Lower leg skin (tissue), 3 donors: ENCODE data around the gene DRAXIN.

ENCODE experiments used
- CTCF ChIP-seq, 3 donors: fragments of 450-650 bp; IDR thresholded peaks; one replicate each; pipeline ENCODE4 v1.5.1; 2016; ENCODE audit warnings: antibody characterized with exemption in 3 of 3, mild to moderate bottlenecking in 3 of 3, moderate library complexity in 2 of 3
- POLR2A ChIP-seq, 2 donors: fragments of 450-650 bp; IDR thresholded peaks; one replicate each; pipeline ENCODE4 v1.6.1; 2016 to 2017; ENCODE audit warnings: antibody characterized with exemption in 2 of 2, mild to moderate bottlenecking in 1 of 2, moderate library complexity in 1 of 2

DNA sequence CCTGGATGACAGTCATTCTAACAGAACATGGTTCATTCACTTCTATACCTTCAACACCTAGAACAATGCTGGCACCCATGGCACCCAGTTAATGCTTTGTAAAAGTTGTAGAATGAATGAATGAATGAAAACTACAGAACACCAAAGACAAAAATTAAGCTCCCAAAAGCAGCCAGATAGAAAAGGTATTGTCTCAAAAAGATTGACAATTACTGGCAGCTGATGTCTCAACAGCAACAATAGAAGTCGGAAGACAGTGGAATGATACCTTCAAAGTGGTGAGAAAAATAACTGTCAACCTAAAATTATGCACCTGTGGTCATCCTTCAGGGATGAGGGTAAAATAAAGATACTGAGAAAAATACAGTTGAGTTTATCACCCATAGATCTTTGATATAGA is 65.5 kb downstream of the DRAXIN start:
- TF ChIP-seq CTCF (IDR thresholded peaks at IDR 0.05): no peak
- no peak for TF ChIP-seq POLR2A (IDR thresholded peaks at IDR 0.05)
